ENCODE results near the gene NAT10. TPM values are rescaled to one million over a fixed set of nuclear protein-coding genes. Genes with fewer than 3 reads are reported as not detected.

Gene NAT10
- total RNA-seq, 1 experiment from 2014 or later, result 75.5 TPM

DNA sequence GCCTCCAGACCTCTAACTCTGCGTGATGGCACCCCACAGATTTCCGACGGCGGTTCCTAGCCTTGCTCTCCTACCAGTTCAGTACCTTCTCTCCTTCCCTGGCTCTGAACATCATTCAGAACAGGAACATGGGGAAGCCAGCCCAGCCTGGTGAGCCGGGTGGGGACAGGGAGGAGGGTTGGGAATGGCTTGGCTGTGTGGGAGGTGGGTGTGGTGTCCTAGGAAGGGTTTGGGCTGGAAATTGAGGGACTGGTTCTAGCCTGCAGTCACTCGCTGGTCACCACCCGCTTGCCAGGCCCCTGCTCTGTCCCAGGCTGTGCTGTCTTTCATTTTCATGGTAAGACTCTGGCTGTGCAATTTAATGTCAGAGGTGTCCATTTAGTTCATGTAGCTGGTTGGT, 33.9 kb downstream of the NAT10 start:
- Mint-ChIP-seq H3K36me3 (peaks cover 80% of the 10 kb centered on the region), H3K27ac (no peak overlapping the region), H3K4me3 (no peak overlapping the region), H3K9me3 (no peaks in the 10 kb centered on the region), H3K4me1 (no peaks in the 10 kb centered on the region), H3K27me3 (ENCODE audit: low read depth) (no peaks in the 10 kb centered on the region)
- CTCF ChIA-PET, result interaction anchor here (1.4 kb wide), 1 partner anchor 35 kb away, joined by 5 read pairs; no protein-coding TSS in a partner anchor
- DNase-seq (ENCODE audit: low spot score) (no peak), ATAC-seq (no peak)
- POLR2A ChIA-PET, result no interaction called here
- TF ChIP-seq, protein P1, sequence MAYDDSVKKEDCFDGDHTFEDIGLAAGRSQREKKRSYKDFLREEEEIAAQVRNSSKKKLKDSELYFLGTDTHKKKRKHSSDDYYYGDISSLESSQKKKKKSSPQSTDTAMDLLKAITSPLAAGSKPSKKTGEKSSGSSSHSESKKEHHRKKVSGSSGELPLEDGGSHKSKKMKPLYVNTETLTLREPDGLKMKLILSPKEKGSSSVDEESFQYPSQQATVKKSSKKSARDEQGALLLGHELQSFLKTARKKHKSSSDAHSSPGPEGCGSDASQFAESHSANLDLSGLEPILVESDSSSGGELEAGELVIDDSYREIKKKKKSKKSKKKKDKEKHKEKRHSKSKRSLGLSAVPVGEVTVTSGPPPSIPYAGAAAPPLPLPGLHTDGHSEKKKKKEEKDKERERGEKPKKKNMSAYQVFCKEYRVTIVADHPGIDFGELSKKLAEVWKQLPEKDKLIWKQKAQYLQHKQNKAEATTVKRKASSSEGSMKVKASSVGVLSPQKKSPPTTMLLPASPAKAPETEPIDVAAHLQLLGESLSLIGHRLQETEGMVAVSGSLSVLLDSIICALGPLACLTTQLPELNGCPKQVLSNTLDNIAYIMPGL (CRISPR knock-in tag; IDR thresholded peaks at IDR 0.05), result no peak
- TF ChIP-seq, protein P2, sequence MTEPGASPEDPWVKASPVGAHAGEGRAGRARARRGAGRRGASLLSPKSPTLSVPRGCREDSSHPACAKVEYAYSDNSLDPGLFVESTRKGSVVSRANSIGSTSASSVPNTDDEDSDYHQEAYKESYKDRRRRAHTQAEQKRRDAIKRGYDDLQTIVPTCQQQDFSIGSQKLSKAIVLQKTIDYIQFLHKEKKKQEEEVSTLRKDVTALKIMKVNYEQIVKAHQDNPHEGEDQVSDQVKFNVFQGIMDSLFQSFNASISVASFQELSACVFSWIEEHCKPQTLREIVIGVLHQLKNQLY (CRISPR knock-in tag; IDR thresholded peaks at IDR 0.05), result no peak
- TF ChIP-seq KAT7 (CRISPR knock-in tag; IDR thresholded peaks at IDR 0.05; ENCODE audit: borderline replicate concordance), result no peak
- TF ChIP-seq, protein P3, sequence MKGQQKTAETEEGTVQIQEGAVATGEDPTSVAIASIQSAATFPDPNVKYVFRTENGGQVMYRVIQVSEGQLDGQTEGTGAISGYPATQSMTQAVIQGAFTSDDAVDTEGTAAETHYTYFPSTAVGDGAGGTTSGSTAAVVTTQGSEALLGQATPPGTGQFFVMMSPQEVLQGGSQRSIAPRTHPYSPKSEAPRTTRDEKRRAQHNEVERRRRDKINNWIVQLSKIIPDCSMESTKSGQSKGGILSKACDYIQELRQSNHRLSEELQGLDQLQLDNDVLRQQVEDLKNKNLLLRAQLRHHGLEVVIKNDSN (CRISPR knock-in tag; IDR thresholded peaks at IDR 0.05), result no peak
- TF ChIP-seq JUN (CRISPR knock-in tag; IDR thresholded peaks at IDR 0.05), result no peak
- TF ChIP-seq, protein P4, sequence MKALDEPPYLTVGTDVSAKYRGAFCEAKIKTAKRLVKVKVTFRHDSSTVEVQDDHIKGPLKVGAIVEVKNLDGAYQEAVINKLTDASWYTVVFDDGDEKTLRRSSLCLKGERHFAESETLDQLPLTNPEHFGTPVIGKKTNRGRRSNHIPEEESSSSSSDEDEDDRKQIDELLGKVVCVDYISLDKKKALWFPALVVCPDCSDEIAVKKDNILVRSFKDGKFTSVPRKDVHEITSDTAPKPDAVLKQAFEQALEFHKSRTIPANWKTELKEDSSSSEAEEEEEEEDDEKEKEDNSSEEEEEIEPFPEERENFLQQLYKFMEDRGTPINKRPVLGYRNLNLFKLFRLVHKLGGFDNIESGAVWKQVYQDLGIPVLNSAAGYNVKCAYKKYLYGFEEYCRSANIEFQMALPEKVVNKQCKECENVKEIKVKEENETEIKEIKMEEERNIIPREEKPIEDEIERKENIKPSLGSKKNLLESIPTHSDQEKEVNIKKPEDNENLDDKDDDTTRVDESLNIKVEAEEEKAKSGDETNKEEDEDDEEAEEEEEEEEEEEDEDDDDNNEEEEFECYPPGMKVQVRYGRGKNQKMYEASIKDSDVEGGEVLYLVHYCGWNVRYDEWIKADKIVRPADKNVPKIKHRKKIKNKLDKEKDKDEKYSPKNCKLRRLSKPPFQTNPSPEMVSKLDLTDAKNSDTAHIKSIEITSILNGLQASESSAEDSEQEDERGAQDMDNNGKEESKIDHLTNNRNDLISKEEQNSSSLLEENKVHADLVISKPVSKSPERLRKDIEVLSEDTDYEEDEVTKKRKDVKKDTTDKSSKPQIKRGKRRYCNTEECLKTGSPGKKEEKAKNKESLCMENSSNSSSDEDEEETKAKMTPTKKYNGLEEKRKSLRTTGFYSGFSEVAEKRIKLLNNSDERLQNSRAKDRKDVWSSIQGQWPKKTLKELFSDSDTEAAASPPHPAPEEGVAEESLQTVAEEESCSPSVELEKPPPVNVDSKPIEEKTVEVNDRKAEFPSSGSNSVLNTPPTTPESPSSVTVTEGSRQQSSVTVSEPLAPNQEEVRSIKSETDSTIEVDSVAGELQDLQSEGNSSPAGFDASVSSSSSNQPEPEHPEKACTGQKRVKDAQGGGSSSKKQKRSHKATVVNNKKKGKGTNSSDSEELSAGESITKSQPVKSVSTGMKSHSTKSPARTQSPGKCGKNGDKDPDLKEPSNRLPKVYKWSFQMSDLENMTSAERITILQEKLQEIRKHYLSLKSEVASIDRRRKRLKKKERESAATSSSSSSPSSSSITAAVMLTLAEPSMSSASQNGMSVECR (CRISPR knock-in tag; IDR thresholded peaks at IDR 0.05; ENCODE audit: borderline replicate concordance), result no peak
- TF ChIP-seq, protein P5, sequence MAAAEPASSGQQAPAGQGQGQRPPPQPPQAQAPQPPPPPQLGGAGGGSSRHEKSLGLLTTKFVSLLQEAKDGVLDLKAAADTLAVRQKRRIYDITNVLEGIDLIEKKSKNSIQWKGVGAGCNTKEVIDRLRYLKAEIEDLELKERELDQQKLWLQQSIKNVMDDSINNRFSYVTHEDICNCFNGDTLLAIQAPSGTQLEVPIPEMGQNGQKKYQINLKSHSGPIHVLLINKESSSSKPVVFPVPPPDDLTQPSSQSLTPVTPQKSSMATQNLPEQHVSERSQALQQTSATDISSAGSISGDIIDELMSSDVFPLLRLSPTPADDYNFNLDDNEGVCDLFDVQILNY (CRISPR knock-in tag; IDR thresholded peaks at IDR 0.05), result no peak
- TF ChIP-seq ZNF317 (CRISPR knock-in tag; IDR thresholded peaks at IDR 0.05; ENCODE audit: borderline replicate concordance, low read depth), result no peak
- no peak for TF ChIP-seq FOXJ3 (CRISPR knock-in tag; IDR thresholded peaks at IDR 0.05; ENCODE audit: borderline replicate concordance)

DNA sequence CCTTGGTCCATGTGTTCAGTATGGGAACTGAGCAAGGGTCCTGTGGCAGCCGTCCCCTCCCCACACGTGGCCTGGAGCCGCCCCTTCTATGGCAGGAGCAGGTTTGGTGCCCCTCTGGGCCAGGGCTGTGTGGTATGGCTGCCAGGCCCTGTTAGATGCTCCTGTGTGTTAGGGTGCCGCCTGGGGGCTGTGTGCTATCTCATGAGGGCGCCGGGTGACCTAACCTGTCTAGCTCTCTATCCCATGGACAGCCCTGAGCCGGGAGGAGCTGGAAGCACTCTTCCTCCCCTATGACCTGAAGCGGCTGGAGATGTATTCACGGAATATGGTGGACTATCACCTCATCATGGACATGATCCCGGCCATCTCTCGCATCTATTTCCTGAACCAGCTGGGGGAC, 34.7 kb downstream of the NAT10 start:
- TF ChIP-seq FOXP1 (CRISPR knock-in tag; IDR thresholded peaks at IDR 0.05; ENCODE audit: borderline replicate concordance) (no peak), TEAD4 (CRISPR knock-in tag; IDR thresholded peaks at IDR 0.05) (no peak), ZNF232 (CRISPR knock-in tag; IDR thresholded peaks at IDR 0.05) (no peak)
- Mint-ChIP-seq H3K27me3 (ENCODE audit: low read depth) (no peaks in the 10 kb centered on the region), H3K4me3 (no peak overlapping the region), H3K9me3 (no peaks in the 10 kb centered on the region), H3K36me3 (peaks cover 80% of the 10 kb centered on the region), H3K27ac (no peak overlapping the region), H3K4me1 (no peaks in the 10 kb centered on the region)
- no peak for ATAC-seq
- ChIA-PET CTCF (interaction anchor here (1.4 kb wide), 1 partner anchor 34 kb away, joined by 5 read pairs; no protein-coding TSS in a partner anchor), POLR2A (no interaction called here)
- no peak for DNase-seq (ENCODE audit: low spot score)

DNA sequence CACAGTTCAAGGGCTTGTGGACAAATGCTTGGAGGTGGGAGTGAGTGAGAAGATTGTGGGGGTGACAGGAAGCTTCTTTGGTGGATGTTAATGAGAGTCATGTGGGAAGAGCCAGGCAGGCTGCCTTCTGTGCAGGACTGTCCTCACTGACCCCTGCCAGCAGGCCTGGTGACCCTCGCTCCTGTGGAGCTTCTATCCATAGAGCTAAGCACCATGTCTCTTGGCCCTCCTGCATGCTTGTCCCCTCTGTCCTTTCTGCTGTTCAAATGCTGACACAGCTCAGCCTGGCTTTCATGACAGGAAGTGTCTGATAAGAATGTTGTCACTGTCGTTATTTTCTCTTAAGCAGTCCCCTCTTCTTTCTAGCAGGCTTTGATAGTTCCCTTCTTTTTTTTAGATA, 37.6 kb downstream of the NAT10 start:
- Mint-ChIP-seq H3K27me3 (ENCODE audit: low read depth) (no peaks in the 10 kb centered on the region), H3K4me3 (no peak overlapping the region), H3K27ac (no peak overlapping the region), H3K4me1 (no peaks in the 10 kb centered on the region), H3K9me3 (no peaks in the 10 kb centered on the region), H3K36me3 (peaks cover 78% of the 10 kb centered on the region)
- DNase-seq (ENCODE audit: low spot score) (no peak), ATAC-seq (no peak)
- ChIA-PET POLR2A (no interaction called here), CTCF (interaction anchor here (0.8 kb wide), 1 partner anchor 215 kb away, joined by 3 read pairs; no protein-coding TSS in a partner anchor)
- TF ChIP-seq, protein P6, sequence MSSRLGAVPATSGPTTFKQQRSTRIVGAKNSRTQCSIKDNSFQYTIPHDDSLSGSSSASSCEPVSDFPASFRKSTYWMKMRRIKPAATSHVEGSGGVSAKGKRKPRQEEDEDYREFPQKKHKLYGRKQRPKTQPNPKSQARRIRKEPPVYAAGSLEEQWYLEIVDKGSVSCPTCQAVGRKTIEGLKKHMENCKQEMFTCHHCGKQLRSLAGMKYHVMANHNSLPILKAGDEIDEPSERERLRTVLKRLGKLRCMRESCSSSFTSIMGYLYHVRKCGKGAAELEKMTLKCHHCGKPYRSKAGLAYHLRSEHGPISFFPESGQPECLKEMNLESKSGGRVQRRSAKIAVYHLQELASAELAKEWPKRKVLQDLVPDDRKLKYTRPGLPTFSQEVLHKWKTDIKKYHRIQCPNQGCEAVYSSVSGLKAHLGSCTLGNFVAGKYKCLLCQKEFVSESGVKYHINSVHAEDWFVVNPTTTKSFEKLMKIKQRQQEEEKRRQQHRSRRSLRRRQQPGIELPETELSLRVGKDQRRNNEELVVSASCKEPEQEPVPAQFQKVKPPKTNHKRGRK (CRISPR knock-in tag; IDR thresholded peaks at IDR 0.05; ENCODE audit: borderline replicate concordance), result no peak
- TF ChIP-seq RORB (CRISPR knock-in tag; IDR thresholded peaks at IDR 0.05) (no peak), JUN (CRISPR knock-in tag; IDR thresholded peaks at IDR 0.05) (no peak), CBFB (CRISPR knock-in tag; IDR thresholded peaks at IDR 0.05; ENCODE audit: low read depth) (no peak), ZNF671 (CRISPR knock-in tag; IDR thresholded peaks at IDR 0.05) (no peak), TEAD1 (CRISPR knock-in tag; IDR thresholded peaks at IDR 0.05) (no peak), SOX15 (CRISPR knock-in tag; IDR thresholded peaks at IDR 0.05) (no peak)
- TF ChIP-seq, protein P1 (CRISPR knock-in tag; IDR thresholded peaks at IDR 0.05), result no peak

All from WTC11 (cell line).